Measurements from ENCODE around the gene PLXNB1. TPM values are rescaled to one million over a fixed set of nuclear protein-coding genes. Genes with fewer than 3 reads are reported as not detected.

The PLXNB1 gene
- total and polyA plus RNA-seq, 2 of the 13 experiments (the other 11 are each of a cell fraction or from before 2014, with no cell fraction given) = 86.0 to 143 TPM

GRCh38 chr3:48459773-48460516, 30.1 kb upstream of the PLXNB1 start (continued):
- TF ChIP-seq ZNF496 (CRISPR knock-in tag; IDR thresholded peaks at IDR 0.05; ENCODE audit: insufficient replicate concordance) = no peak
- no peak for TF ChIP-seq ZNF296 (CRISPR knock-in tag; conservative IDR thresholded peaks at IDR 0.05)
- no peak for TF ChIP-seq PTBP1 (IDR thresholded peaks at IDR 0.05; ENCODE audit: low read depth, low read length, poor library complexity, severe bottlenecking)
- no peak for TF ChIP-seq SP2 (CRISPR knock-in tag; IDR thresholded peaks at IDR 0.05)
- TF ChIP-seq ZNF670 (CRISPR knock-in tag; IDR thresholded peaks at IDR 0.05; ENCODE audit: borderline replicate concordance) = no peak
- no peak for TF ChIP-seq GPBP1L1 (CRISPR knock-in tag; IDR thresholded peaks at IDR 0.05)

- Histone ChIP-seq H3K79me2 (ENCODE audit: insufficient read depth, low read length) (no peaks in the 10 kb centered on the region), H3K4me1 (ENCODE audit: insufficient read depth, low read length) (no peaks in the 10 kb centered on the region), H3K9ac (ENCODE audit: insufficient read depth, low read depth, low read length) (no peak overlapping the region), H3K36me3 (replicated peaks in 1 of 2; ENCODE audit: control insufficient read depth in 1 of 2, insufficient read depth in 2 of 2, low read length in 2 of 2) (peaks cover 13 to 41% of the 10 kb centered on the region in 2 experiments), H2AFZ (ENCODE audit: low read length) (no peak overlapping the region), H4K20me1 (ENCODE audit: insufficient read depth, low read length) (no peaks in the 10 kb centered on the region), H3K4me3 (replicated peaks in 1 of 3; ENCODE audit: insufficient read depth in 1 of 3, low read depth in 2 of 3, low read length in 3 of 3) (no peak overlapping the region), H3K9me3 (ENCODE audit: low read length) (no peaks in the 10 kb centered on the region), H3K27me3 (ENCODE audit: control insufficient read depth in 1 of 2, insufficient read depth in 2 of 2, low read length in 2 of 2) (no peaks in the 10 kb centered on the region), H3K4me2 (ENCODE audit: low read depth, low read length) (no peak overlapping the region), H3K27ac (ENCODE audit: extremely low read length, insufficient read depth, low read length) (no peak overlapping the region)
- ChIA-PET CTCF (ENCODE audit: low intra/inter-chr PET ratio, low total read pairs) (no interaction called here), POLR2A (interaction anchor here (3.6 kb wide), 1 partner anchor 13 kb away, joined by 17 read pairs; no protein-coding TSS in a partner anchor)
- WGBS (ENCODE audit: low lambda C conversion rate) = 89% methylated on average over 3 of the region's 3 CpGs
- in situ Hi-C loops (cut with HindIII; ENCODE audit: extremely low pct_ligation_motif_present, low pct_unique_long_range_greater_than_20kb) = no loop called here
- TF ChIP-seq ZNF256 (CRISPR knock-in tag; conservative IDR thresholded peaks at IDR 0.05) (no peak), ZMYM2 (CRISPR knock-in tag; IDR thresholded peaks at IDR 0.05) (no peak), ZNF724P (CRISPR knock-in tag; IDR thresholded peaks at IDR 0.05; ENCODE audit: borderline replicate concordance) (no peak), SKI (IDR thresholded peaks at IDR 0.05; ENCODE audit: partially characterized antibody) (no peak)
- ATAC-seq (no peak), DNase-seq (ENCODE audit: low spot score) (no peak), FAIRE-seq (no peak)
- intact Hi-C loops (cut with micrococcal nuclease; ENCODE audit: unreplicated experiment) = no loop called here
- BruUV-seq (replicated peaks) = no TSS peak
Observed at GRCh38 chr3:48459331-48459730, 29.4 kb upstream of the PLXNB1 start.

All from HepG2 (cell line).